SK-N-SH treated with all-trans-retinoic acid at 6 μM for 48 hours (cell line): Measurements from ENCODE around the gene PHF1.

Experiments
- ARNTL ChIP-seq: fragments of 450-650 bp; formaldehyde crosslinking; IDR thresholded peaks from 2 replicates; pipeline ENCODE4 v1.5.0; 2020; ENCODE audit warnings: low read depth, mild to moderate bottlenecking, moderate library complexity, borderline replicate concordance
- CSDC2 ChIP-seq: fragments of 250-450 bp; sonication (Bioruptor Pico); IDR thresholded peaks from 2 replicates; pipeline ENCODE4 v1.5.0; 2020; ENCODE audit warnings: mild to moderate bottlenecking, moderate library complexity
- ESRRG ChIP-seq: fragments of 250-450 bp; sonication (Bioruptor Pico); IDR thresholded peaks from 2 replicates; pipeline ENCODE4 v1.6.1; 2021; ENCODE audit warnings: mild to moderate bottlenecking
- ISL1 ChIP-seq: fragments of 250-450 bp; sonication (Bioruptor Pico); IDR thresholded peaks from 2 replicates; pipeline ENCODE4 v2.1.2; 2022; ENCODE audit warnings: mild to moderate bottlenecking, moderate library complexity
- OSR1 ChIP-seq: fragments of 250-450 bp; sonication (Bioruptor Pico); IDR thresholded peaks from 2 replicates; pipeline ENCODE4 v1.8.0; 2022; ENCODE audit warnings: moderate library complexity, mild to moderate bottlenecking, inconsistent platforms
- POU6F1 ChIP-seq: fragments of 250-450 bp; sonication (Bioruptor Pico); IDR thresholded peaks from 2 replicates; pipeline ENCODE4 v1.8.0; 2021; ENCODE audit warnings: low read depth, mild to moderate bottlenecking, moderate library complexity, borderline replicate concordance
- PPARA ChIP-seq: fragments of 250-450 bp; sonication (Bioruptor Pico); IDR thresholded peaks from 2 replicates; pipeline ENCODE4 v1.5.0; 2020; ENCODE audit warnings: mild to moderate bottlenecking, borderline replicate concordance
- RARB ChIP-seq: fragments of 250-450 bp; sonication (Bioruptor Pico); IDR thresholded peaks from 2 replicates; pipeline ENCODE4 v1.8.0; 2021; ENCODE audit warnings: mild to moderate bottlenecking, moderate library complexity
- SNAI2 ChIP-seq: fragments of 250-450 bp; sonication (Bioruptor Pico); IDR thresholded peaks from 2 replicates; pipeline ENCODE4 v1.5.0; 2020; ENCODE audit warnings: mild to moderate bottlenecking, moderate library complexity
- ZC3H10 ChIP-seq: fragments of 250-450 bp; sonication (Bioruptor Pico); IDR thresholded peaks from 2 replicates; pipeline ENCODE4 v1.5.1; 2021; ENCODE audit warnings: mild to moderate bottlenecking, moderate library complexity
- TF ChIP-seq, protein P1 (sequence below): fragments of 250-450 bp; sonication (Bioruptor Pico); IDR thresholded peaks from 2 replicates; pipeline ENCODE4 v1.8.0; 2020; ENCODE audit warnings: mild to moderate bottlenecking, moderate library complexity, borderline replicate concordance

- TF ChIP-seq ZC3H10 (no peak), ARNTL (no peak), OSR1 (CRISPR knock-in tag) (no peak), ESRRG (CRISPR knock-in tag) (no peak), POU6F1 (CRISPR knock-in tag) (no peak), CSDC2 (CRISPR knock-in tag) (no peak), PPARA (CRISPR knock-in tag) (no peak), RARB (CRISPR knock-in tag) (no peak), ISL1 (no peak), SNAI2 (CRISPR knock-in tag) (no peak)
- TF ChIP-seq, protein P1, sequence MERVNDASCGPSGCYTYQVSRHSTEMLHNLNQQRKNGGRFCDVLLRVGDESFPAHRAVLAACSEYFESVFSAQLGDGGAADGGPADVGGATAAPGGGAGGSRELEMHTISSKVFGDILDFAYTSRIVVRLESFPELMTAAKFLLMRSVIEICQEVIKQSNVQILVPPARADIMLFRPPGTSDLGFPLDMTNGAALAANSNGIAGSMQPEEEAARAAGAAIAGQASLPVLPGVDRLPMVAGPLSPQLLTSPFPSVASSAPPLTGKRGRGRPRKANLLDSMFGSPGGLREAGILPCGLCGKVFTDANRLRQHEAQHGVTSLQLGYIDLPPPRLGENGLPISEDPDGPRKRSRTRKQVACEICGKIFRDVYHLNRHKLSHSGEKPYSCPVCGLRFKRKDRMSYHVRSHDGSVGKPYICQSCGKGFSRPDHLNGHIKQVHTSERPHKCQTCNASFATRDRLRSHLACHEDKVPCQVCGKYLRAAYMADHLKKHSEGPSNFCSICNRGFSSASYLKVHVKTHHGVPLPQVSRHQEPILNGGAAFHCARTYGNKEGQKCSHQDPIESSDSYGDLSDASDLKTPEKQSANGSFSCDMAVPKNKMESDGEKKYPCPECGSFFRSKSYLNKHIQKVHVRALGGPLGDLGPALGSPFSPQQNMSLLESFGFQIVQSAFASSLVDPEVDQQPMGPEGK: no peak
These were observed 20.0 kb upstream of the PHF1 start for GRCh38 chr6:33390767-33391277.
